NCI-H2196 treated with DMSO at 0.1 percent for 48 hours (cell line): Measurements from ENCODE around the gene GALNT17.

Experiments
- DNase-seq: peaks from one replicate; lab custom pipeline; 2025; ENCODE audit not compliant: unreplicated experiment; lab: John Stamatoyannopoulos, UW

The GALNT17 gene

DNA sequence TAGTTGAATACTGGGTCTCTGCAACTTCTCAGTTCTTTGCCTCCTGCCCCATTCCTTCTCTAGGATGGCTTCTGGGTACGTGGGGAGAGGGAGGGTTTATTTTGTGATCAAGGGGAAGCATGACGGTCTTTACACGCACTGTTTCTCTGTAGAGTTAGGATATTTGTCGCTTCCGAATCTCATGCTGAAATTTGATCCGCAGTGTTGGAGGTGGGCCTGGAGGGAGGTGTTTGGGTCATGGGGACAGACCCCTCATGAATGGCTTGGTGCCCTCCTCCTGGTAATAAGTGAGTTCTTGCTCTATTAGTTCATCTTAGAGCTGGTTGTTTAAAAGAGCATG lies 311.2 kb downstream of the GALNT17 start:
- no peak for DNase-seq

DNA sequence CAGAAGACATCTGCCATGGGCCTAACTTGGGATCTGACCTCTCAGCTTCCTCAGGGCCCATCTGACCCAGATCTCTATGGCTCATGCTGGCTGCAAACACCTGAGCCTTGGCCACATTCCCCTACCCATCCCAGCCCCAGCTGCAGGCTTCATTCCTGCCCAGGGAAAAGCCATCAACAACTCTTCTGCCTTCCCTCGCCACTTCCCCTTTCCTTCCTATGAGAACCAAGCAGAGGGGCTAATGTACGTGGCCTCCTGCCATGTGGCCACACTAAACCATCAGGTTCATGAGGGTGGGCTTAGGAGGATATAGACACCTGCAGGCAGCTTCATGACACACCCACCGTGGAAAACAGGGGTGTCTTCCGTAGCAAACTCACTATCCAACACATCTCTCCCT lies 312.2 kb downstream of the GALNT17 start:
- DNase-seq = no peak

DNA sequence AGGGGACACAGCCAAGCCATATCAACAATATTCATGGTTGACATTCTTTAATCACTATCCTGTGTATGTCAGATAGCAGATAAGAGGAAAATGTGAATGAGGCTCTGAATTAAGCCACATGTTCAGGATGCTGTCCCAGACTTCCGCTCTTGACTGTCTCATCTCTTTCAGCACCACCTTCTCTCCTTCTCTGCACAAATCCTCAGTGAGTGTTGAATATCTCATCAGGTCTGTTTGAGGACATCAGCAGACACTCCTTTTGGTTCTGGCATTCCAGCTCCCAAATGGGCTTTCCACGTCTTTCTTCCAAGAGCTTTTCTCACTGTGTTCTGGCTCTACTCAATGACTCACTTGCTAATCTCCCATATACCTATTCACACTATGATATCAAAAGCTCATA lies 321.7 kb downstream of the GALNT17 start:
- no peak for DNase-seq

DNA sequence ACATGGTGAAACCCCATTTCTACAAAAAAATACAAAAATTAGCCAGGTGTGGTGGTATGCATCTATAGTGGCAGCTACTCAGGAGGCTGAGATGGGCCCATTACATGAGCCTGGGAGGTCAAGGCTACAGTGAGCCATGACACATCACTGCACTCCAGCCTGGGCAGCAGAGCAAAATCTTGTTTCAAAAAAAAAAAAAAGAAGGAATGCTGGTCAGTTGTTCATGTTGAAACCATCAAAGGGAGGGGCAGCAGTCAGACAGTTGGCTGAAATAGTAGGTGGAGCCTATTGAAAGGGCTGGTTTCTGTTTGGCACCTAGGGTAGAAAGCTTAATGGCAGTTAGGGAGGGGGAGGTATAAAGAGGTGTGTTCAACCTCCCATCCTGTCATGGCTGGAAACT lies 323.0 kb downstream of the GALNT17 start:
- DNase-seq = no peak

DNA sequence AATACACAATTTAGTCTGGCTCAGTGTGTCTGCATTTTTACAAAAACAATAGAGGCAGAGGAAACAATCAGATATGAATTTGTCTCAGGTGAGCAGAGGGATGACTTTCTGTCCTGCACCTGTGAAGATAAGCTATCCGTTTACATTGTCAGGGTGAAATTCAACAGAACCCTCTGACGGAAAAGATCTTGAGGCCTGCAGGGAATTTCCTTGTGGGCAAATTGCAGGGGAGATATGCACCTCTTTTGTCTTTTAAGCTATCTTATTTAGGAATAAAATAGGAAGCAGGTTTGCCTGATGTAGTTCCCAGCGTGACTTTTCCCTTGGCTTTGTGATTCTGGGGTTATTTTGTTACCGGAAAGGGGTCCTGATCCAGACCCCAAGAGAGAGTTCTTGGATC lies 325.1 kb downstream of the GALNT17 start:
- no peak for DNase-seq

DNA sequence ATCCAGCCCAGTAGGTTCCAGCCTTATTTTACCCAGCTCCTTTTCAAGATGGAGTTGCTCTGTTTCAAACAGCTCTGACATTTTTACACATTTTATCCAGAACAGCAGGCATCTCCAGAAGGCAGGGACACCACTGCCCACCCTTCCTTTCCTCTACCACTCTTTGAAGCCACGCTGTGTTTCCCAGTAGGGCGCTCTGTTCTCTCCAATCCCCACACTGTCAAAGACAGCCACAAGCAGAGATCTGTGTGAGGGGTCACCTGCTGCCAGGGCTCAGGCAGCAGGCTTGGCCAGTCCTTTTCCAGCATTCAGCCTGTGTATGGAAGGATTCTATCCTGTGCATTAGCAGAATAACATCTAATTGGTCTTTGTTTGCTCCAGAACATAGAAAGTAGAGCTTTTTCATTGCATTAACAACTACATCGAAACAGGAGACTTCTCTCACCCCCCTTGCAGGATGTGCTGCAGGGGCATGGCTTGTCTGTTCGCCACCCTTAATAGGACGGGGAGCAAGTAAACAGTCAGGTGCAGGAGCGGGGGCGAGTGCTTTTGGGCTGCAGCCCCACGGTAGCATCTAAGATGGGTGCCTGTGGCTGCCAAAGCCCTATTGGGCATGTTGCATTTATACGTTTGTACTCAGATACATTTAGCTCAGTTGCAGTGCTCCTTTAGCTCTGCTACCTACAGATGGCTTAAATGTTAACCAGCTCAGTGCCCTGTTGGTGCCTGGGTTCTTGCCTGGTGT lies 326.1 kb downstream of the GALNT17 start:
- no peak for DNase-seq

DNA sequence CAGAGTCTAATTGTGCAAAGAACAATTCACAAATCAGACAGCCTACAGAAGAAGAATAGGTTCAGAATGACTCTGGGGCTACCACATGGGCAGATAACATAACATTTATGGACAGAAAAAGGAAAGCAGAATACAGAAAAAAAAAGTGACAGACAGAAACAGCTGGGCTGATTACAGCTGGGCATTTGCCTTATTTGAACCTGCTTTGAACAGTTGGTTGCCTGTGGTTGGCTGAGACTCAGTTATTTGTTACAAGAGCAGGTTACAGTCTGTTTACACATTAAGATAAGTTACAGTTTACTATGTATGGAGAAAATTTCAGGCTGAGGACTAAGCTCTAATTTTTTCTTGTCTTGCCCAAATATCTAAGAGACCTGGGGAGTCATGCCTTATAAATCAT lies 327.2 kb downstream of the GALNT17 start:
- no peak for DNase-seq

DNA sequence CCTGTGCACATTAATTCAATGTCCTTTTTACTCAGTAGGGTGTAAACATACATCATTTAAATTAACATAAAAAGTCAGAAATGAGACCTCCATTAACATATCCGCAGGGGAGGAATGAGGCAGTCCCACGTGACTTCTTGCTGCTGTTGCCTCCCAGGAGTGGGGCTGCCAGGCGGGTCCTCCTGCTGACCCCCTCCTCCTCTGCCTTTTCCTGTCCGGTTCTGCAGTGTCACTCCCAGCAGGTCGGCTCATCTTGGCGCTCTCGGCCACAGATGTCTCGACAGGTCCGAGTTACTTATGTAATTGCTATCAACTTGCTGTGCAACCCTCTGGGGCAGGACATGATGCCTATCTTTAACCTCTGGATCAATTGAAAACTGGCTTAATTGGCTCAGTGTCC lies 329.6 kb downstream of the GALNT17 start:
- DNase-seq = no peak

DNA sequence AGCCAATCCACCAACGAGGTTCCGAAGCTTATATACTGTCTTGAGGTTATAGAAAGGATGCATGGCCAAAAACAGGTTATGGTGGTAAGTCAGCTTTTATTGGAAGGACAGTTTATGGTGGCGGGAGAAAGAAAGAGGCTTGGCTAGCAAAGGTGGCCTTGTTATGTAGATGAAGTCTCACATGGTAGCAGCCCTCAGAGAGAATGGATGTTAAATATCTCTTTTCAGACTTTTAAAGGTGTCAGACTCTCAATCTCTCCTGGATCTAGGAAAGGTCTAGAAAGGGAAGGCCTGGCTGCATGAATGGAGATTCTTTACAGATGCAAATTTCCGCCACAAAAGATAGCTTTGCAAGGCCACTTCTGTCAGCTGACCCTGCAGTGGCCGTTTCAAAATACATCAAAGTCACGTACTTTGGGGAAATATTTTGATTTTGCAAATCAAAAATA lies 333.8 kb downstream of the GALNT17 start:
- no peak for DNase-seq

DNA sequence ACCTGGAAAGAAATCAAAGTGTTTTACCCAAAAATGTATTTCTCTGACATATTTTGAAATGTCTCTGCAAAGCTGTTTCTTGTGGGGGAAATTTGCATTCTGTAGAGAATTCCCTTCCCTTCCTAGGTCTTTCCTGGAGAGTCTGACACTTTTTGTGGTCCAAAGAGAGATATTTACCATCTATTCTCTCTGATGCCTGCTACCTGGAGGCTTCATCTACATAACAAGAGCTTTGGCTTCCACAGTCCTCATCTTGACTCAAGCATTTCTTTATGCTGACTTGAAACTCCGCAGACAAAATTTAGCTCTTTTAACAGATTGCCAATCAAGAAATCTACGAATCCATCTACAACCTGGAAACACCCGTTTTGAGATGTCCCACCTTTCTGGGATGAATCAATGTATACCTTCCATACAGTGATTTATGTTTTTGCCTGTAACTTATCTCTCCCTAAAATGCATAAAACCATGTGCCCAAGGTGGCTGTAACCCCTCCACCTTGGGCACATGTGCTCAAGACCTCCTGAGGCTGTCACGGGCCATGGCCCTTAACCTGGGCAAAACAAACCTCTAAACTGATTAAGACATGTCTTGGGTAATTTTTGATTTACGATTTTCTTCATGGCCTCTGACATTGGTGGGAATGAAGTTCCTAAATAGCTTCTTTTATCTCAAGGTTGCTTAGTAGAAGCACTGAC lies 334.7 kb downstream of the GALNT17 start:
- DNase-seq = no peak

DNA sequence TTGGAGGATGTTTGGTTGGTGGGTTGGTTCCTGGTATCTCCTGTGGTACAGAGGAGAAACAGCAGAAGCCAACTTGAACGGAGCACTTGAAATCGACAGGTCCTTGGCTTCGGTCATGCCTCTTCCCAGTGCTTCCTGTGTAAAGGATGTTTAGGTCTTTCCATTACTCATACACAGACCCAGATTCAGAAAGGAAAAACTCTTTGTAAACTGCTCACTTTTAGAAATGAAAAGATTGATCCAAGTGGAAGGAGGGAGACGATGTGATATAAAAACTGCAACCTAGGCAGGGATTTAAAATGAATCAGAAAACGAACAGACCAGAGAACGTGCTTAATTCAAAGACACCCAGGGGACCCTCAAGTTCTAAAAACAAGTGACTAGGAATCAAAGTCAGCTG lies 338.4 kb downstream of the GALNT17 start:
- no peak for DNase-seq

DNA sequence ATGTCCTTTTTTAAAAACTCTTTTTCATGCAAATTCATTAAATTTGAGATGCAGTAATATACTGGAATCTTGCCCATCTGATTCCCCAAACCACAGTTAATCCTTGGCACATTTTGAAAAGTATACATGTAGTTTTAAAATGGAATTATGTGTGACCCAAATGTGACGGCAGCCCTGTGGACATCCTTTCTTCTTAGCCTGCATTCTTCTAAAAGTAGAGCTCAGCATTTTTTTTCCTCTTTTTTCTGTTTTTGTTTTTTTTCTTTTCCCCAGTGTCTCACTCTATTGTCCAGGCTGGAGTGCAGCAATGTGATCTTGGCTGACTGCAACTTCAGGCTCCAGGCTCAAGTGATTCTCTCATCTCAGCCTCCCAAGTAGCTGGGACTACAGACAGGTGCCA lies 338.9 kb downstream of the GALNT17 start:
- DNase-seq = no peak

DNA sequence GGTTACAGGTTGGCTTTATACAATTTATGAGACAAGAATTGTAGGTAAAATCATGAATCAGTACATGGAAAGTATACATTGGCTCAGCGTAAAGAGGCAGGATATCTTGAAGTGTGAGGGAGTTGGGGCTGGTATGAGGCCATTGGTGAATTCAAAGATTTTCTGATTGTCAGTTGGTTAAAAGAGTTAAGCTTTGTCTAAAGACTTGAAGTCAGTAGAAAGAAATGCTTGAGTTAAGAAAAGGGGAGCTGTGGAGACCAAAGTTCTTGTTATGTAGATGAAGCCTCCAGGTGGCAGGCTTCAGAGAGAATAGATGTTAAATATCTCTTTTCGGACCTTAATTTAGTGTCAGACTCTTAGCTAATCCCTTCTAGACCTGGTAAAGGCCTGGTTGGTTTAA lies 341.0 kb downstream of the GALNT17 start:
- no peak for DNase-seq

DNA sequence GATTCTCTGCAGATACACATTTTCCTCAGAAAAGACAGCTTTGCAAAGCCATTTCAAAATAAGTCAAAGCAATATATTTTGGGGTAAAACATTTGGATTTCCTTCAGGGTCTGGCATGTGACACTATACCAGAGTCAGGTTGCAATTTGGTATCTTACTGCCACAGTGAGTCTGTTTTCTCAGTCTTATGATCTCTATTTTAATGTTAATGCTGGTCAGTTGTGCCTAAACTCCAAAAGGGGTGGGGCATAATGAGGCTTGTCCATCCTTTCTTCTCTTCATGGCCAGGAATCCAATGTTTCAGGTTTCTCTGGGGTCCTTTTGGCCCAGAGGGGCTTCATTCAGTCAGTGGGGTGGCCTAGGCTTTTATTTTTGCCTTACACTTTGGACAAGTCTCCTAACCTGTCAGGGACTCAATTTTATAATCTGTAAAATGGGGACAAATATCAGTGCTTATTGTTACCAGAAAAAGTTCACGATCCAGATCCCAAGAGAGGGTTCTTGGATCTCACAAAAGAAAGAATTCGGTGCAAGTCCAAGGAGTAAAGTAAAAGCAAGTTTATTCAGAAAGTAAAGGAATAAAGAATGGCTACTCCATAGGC lies 341.5 kb downstream of the GALNT17 start:
- no peak for DNase-seq

DNA sequence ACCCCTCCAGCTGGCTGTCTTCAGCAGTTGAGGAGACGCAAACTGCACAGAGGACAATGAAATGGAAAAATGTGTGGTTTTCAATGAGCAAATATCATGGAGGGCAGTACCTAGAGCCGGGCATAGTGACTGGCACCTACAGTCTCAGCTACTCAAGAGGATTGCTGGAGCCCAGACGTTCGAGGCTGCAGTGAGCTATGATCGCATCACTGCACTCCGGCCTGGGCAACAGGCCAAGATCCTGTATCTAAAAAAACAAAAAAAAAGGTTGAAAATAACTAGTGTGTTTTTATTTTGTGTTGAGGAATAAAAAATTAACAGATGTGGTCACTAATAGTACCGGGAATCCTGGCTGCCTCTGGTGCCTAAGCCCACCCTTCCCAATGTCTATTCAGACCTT lies 345.5 kb downstream of the GALNT17 start:
- no peak for DNase-seq

DNA sequence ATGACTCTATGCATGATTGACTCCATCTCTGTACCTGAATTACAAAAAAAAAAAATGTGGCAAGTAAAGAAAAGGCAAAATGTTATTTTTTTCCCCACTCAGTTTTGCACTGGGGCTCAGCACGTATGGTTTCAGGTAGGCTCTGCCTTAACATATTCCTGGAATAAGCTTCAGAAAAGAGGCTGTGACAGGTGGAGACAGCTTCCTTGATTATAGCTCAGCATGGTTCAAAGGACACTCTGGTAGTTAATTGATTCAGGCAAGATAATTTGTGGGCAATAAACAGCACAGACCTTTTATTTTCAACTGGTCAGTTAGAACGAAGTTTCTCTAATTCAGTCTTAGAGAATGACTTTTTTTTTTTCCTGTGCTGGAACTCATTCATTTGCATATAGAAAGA lies 347.3 kb downstream of the GALNT17 start:
- DNase-seq = no peak

DNA sequence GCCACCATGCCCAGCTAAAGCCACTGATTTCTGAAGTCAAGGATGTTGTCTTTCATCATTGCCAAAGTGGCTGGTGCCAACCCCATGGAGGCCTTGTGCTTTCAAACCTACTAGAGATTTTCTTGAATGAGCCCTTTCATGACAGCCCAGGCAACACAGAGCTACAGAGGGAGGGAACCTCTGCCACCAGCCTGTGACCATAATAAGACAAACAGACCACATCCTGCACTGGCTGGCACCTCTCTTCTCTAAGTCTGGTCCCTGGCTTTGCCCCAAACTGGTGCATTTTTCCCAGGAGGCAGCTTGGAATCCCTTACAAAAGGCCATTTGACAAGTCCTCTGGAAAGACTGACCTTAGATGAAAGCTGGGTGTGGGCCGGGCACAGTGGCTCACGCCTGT lies 348.8 kb downstream of the GALNT17 start:
- DNase-seq = no peak

DNA sequence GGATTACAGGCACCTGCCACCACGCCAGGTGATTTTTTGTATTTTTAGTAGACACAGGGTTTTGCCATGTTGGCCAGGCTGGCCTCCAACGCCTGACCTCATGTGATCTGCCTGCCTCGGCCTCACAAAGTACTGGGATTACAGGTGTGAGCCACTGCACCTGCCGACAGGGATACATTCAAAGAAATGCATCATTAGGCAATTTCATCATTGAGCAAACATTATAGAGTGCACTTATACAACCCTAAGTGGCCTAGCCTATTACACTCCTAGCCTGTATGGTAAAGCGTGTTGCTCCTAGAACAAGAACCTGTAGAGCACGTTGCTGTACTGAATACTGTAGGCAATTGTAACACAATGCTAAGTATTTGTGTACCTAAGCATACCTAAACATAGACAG lies 350.3 kb downstream of the GALNT17 start:
- no peak for DNase-seq

DNA sequence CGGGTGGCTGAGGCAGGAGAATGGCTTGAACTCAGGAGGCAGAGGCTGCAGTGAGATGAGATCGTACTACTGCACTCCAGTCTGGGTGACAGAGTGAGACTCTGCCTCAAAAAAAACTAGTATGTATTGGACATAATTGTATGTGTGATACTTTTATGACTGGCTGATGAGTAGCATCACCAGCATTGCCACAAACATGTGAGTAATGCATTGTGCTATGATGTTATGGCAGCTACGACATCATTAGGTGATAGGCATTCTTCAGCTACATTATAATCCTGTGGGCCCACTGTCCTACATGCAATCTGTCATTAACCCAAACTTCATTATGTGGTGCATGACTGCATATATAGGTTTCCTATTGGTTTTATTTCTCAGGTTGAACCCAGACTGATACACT lies 352.4 kb downstream of the GALNT17 start:
- DNase-seq = no peak

DNA sequence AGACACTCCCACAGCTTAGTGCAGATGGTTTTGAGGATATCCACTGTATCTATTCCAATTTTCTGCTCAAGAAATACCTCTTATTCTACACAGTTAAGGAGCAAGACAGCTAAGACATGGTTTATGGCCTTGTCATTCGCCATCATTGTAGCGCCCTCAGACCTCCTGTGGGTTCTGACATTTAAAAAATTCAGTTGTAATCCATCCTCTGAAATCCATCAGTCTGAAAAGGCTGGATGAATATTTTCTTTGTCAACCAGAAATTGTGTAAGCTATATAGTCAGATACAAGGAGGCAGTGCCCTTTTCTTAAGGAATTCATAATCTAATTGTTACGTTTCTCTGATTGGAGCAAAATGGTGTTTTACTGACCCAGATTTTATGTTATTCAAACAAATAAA lies 353.6 kb downstream of the GALNT17 start:
- no peak for DNase-seq

DNA sequence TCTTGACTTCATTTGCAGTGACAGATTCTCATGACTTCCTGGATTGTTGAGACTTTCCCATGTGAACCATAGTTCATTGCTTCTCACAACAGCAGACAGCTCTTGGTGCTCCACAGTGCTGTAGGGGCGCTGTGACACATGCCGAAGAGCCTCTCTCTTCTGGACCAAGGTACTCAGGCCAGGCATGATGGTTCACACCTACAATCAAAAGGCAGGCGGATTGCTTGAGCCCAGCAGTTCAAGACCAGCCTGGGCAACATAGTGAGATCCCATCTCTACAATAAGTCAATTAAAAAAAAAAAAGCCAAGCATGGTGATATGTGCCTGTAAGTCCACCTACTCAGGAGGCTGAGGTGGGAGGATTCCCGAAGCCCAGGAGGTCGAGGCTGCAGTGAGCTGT lies 354.5 kb downstream of the GALNT17 start:
- no peak for DNase-seq

DNA sequence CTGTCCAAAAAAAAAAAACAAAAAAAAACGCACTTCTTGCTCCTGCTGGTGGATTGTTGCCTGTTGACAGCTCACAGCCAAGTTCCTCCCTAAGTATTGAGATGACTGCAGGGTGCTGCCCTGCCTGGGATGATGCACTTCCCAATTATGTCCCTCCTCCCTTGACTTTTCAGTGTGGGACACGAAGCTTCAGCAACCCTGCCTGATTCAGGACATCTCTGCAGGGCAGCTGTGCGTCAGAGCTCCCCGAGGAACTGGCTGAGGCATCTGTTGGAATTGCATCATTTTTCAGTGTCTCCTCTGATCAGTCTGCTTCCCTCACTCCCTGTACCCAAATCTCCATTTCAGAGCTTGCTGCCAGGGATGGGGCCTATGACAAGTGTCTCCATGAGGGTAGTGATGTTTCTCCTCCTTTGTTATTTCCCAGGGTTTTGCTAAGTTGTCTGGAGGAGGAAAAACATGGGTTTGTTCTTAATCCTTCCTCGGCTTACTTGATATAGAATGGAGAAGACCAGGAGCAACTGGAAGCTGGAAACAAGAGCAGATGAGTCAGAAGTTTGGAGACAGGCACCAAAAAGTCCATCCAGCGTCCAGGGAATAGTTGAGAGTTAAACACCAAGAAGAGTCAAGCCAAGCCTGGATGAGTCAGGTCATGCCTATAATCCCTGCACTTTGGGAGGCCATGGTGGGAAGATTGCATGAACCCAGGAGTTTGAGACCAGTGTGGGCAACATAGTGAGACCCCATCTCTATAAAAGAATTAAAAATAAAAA lies 355.1 kb downstream of the GALNT17 start:
- no peak for DNase-seq
